ENCODE data around the gene CCDC47.

GRCh38 chr17:63804328-63804727 lies 30.9 kb upstream of the CCDC47 start:
- TF ChIP-seq CTCF (conservative IDR thresholded peaks at IDR 0.05; ENCODE audit: low read depth, low read length) = no peak
- no peak for TF ChIP-seq EZH2 (IDR thresholded peaks at IDR 0.05; ENCODE audit: borderline replicate concordance, low read depth, low read length, poor library complexity, severe bottlenecking)

All from A673 (cell line).